Mesenchymal stem cell (in vitro differentiated cells and primary cell): ENCODE results near the gene FSTL4.

Experiments used
- DNase-seq: peaks from one replicate; pipeline ENCODE4 v3.0.0-alpha.2; 2013
- H2AFZ ChIP-seq: one replicate; pipeline ENCODE4 v1.6.1; 2013; ENCODE audit warnings: low read depth, mild to moderate bottlenecking, control low read depth, inconsistent platforms, low read length, moderate library complexity
- H2AK5ac ChIP-seq: 2 replicates; pipeline ENCODE4 v1.6.1; 2013; ENCODE audit warnings: low read length, moderate library complexity, mild to moderate bottlenecking, inconsistent platforms; ENCODE audit not compliant: severe bottlenecking
- H2BK120ac ChIP-seq: one replicate; pipeline ENCODE4 v1.6.1; 2013; ENCODE audit warnings: low read depth, mild to moderate bottlenecking, inconsistent platforms, low read length, moderate library complexity
- H2BK12ac ChIP-seq, 2 experiments: one replicate each; pipeline ENCODE4 v1.6.1; 2013; ENCODE audit warnings: inconsistent platforms in 2 of 2, low read length in 2 of 2, mild to moderate bottlenecking in 2 of 2, moderate library complexity in 2 of 2, control low read depth in 1 of 2
- H2BK15ac ChIP-seq: one replicate; pipeline ENCODE4 v1.6.1; 2013; ENCODE audit warnings: mild to moderate bottlenecking, low read depth, inconsistent platforms; ENCODE audit not compliant: poor library complexity, severe bottlenecking
- H2BK5ac ChIP-seq: 2 replicates; pipeline ENCODE4 v1.6.1; 2013; ENCODE audit warnings: low read depth, mild to moderate bottlenecking, low read length, control low read depth, inconsistent platforms; ENCODE audit not compliant: poor library complexity, severe bottlenecking
- H3K14ac ChIP-seq, 2 experiments: one replicate each; pipeline ENCODE4 v1.6.1; 2013; ENCODE audit warnings: inconsistent platforms in 2 of 2, low read length in 2 of 2, control low read depth in 1 of 2, mild to moderate bottlenecking in 1 of 2, moderate library complexity in 1 of 2
- H3K18ac ChIP-seq, 2 experiments: one replicate each; pipeline ENCODE4 v1.6.1; 2013; ENCODE audit warnings: inconsistent platforms in 2 of 2, low read length in 2 of 2, control low read depth in 1 of 2, low read depth in 1 of 2, mild to moderate bottlenecking in 1 of 2
- H3K23ac ChIP-seq, 2 experiments: one replicate each; pipeline ENCODE4 v1.6.1; 2013; ENCODE audit warnings: inconsistent platforms in 2 of 2, low read length in 2 of 2, mild to moderate bottlenecking in 2 of 2, moderate library complexity in 2 of 2, control low read depth in 1 of 2
- H3K27ac ChIP-seq: 2 replicates; pipeline ENCODE4 v1.5.1; 2013; ENCODE audit warnings: mild to moderate bottlenecking, moderate library complexity, low read length, control low read depth, inconsistent platforms; ENCODE audit not compliant: poor library complexity, severe bottlenecking
- H3K27me3 ChIP-seq, 2 experiments: 2 replicates each; pipeline versions ENCODE4 v1.6.1 to v1.7.0; 2013; ENCODE audit warnings: low read length in 2 of 2, mild to moderate bottlenecking in 2 of 2, moderate library complexity in 2 of 2, control low read depth in 1 of 2, inconsistent platforms in 1 of 2; ENCODE audit not compliant: control insufficient read depth in 1 of 2, insufficient read depth in 1 of 2
- H3K36me3 ChIP-seq, 2 experiments: 2 replicates each; pipeline versions ENCODE4 v1.6.1 to v1.7.0; 2013; ENCODE audit warnings: low read length in 2 of 2, control low read depth in 1 of 2, inconsistent platforms in 1 of 2, low read depth in 1 of 2, mild to moderate bottlenecking in 1 of 2; ENCODE audit not compliant: insufficient read depth in 2 of 2, control insufficient read depth in 1 of 2
- H3K4ac ChIP-seq, 2 experiments: one replicate each; pipeline ENCODE4 v1.6.1; 2013; ENCODE audit warnings: inconsistent platforms in 2 of 2, low read length in 2 of 2, mild to moderate bottlenecking in 2 of 2, moderate library complexity in 2 of 2, control low read depth in 1 of 2, low read depth in 1 of 2
- H3K4me1 ChIP-seq: 2 replicates; pipeline ENCODE4 v1.6.1; 2013; ENCODE audit warnings: low read depth, low read length, control low read depth; ENCODE audit not compliant: control insufficient read depth, insufficient read depth
- H3K4me2 ChIP-seq: 2 replicates; pipeline ENCODE4 v1.6.1; 2013; ENCODE audit warnings: low read length, mild to moderate bottlenecking, inconsistent platforms; ENCODE audit not compliant: poor library complexity, severe bottlenecking
- H3K4me3 ChIP-seq, 2 experiments: 2 replicates each; pipeline versions ENCODE4 v1.5.1 to v1.7.0; 2013; ENCODE audit warnings: low read length in 2 of 2, mild to moderate bottlenecking in 2 of 2, control low read depth in 1 of 2, low read depth in 1 of 2; ENCODE audit not compliant: insufficient read depth in 1 of 2
- H3K79me1 ChIP-seq: replicated peaks from 2 replicates; pipeline ENCODE4 v1.6.1; 2013; ENCODE audit warnings: mild to moderate bottlenecking, control low read depth, low read length, inconsistent platforms; ENCODE audit not compliant: poor library complexity, severe bottlenecking
- H3K9ac ChIP-seq: 2 replicates; pipeline ENCODE4 v1.7.0; 2013; ENCODE audit warnings: mild to moderate bottlenecking, low read length, moderate library complexity
- H3K9me3 ChIP-seq: 2 replicates; pipeline ENCODE4 v1.7.0; 2013; ENCODE audit warnings: mild to moderate bottlenecking, low read length; ENCODE audit not compliant: control insufficient read depth
- H4K8ac ChIP-seq: one replicate; pipeline ENCODE4 v1.6.1; 2013; ENCODE audit warnings: inconsistent platforms, mild to moderate bottlenecking, low read length, moderate library complexity
- H4K91ac ChIP-seq: one replicate; pipeline ENCODE4 v1.6.1; 2013; ENCODE audit warnings: mild to moderate bottlenecking, low read length, inconsistent platforms
- WGBS: methylation state at CpG from one replicate; pipeline ENCODE4 v1.1.7; 2013; ENCODE audit warnings: mixed read lengths; 5-methylcytosine and 5-hydroxymethylcytosine counted together

FSTL4 gene

DNA sequence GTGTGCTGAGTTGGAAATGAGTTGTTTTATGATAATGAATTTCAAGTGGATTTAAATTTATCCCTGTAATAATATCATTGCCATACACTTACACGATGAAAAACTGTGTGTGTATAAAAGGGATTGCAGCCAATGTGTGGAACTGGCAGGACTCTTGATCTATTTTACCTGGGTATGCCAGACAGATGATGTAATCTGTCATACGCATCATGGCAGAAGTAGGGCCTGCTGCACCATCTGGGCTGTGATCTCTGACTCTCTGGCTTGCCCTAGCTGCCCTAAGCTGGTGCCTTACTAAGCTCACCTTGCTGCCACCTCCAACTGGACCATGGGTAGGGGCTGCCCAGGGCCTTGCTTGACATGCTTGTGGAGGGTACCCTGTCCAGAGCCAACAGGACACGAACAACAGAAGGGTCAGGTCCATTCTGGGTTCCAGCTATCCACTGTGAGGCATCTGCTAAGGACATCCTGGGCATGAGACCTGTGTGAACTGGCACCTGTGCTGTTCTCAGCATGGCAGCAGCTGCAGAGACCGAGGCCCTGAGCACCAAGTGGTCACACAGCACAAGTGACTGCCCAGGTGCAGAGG is 184.2 kb downstream of the FSTL4 start:
- Histone ChIP-seq H2BK15ac (no peak overlapping the region), H3K79me1 (no peaks in the 10 kb centered on the region), H3K4me2 (no peak overlapping the region), H2AFZ (no peak overlapping the region), H3K18ac (no peak overlapping the region), H4K8ac (no peak overlapping the region), H4K91ac (no peak overlapping the region), H3K9me3 (no peaks in the 10 kb centered on the region), H3K4ac (no peak overlapping the region), H3K4me3 (no peak overlapping the region), H2BK120ac (no peak overlapping the region), H3K14ac (no peak overlapping the region), H3K4me1 (peaks cover 7% of the 10 kb centered on the region), H3K23ac (no peak overlapping the region), H2AK5ac (no peak overlapping the region), H2BK5ac (no peak overlapping the region), H2BK12ac (no peak overlapping the region), H3K36me3 (no peaks in the 10 kb centered on the region), H3K27me3 (peaks cover 54 to 78% of the 10 kb centered on the region in 2 experiments), H3K9ac (no peak overlapping the region), H3K27ac (no peak overlapping the region)
- 74% methylated on average over 4 of the region's 4 CpGs for WGBS
- no peak for DNase-seq

DNA sequence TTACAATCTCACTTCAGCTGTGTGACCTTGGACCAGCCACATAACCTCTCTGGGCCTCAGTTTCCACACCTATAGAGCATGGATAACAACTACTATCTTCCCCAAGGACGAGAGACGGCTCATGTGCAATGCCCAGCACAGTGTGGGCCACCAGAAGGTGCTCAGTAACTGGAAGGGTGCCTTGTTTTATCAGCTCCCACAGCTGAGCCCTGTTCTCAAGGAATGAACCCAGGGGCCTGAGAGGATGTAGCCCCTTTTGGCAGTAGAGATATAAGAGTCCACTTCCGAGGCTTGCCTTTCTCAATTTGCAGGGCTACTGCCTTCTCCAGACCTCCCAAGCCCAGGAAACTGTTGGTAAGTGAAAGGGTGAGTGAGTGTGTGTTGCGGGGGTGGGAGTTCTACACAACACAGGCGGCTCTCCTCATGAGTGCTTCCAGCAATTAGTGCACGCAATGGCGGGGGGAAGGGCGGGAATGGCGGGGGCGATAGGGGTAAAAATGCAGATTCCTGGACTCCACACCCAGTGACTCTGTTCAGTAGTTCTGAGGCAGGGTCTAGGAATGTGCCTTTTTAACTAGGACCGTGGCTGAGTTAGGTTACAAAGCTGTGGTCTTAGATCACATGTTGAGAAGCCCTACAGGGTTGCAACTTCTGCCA is 185.1 kb downstream of the FSTL4 start:
- no peak overlapping the region for H2BK12ac ChIP-seq
- H3K9ac ChIP-seq, result no peak overlapping the region
- no peak overlapping the region for H2BK15ac ChIP-seq
- H2AK5ac ChIP-seq, result no peak overlapping the region
- no peak for DNase-seq
- no peak overlapping the region for H4K8ac ChIP-seq
- H3K36me3 ChIP-seq, result no peaks in the 10 kb centered on the region
- H3K9me3 ChIP-seq, result no peaks in the 10 kb centered on the region
- H2BK5ac ChIP-seq, result no peak overlapping the region
- no peak overlapping the region for H3K27ac ChIP-seq
- H4K91ac ChIP-seq, result no peak overlapping the region
- H2BK120ac ChIP-seq, result no peak overlapping the region
- H3K4me3 ChIP-seq, result no peak overlapping the region
- H3K4me1 ChIP-seq, result peaks cover 7% of the 10 kb centered on the region
- H3K18ac ChIP-seq, result no peak overlapping the region
- H3K79me1 ChIP-seq, result no peaks in the 10 kb centered on the region
- H3K27me3 ChIP-seq, result peaks cover 47 to 75% of the 10 kb centered on the region in 2 experiments
- no peak overlapping the region for H3K23ac ChIP-seq
- no peak overlapping the region for H2AFZ ChIP-seq
- WGBS, result 64% methylated on average over 10 of the region's 11 CpGs
- H3K4ac ChIP-seq, result no peak overlapping the region
- H3K4me2 ChIP-seq, result no peak overlapping the region
- H3K14ac ChIP-seq, result no peak overlapping the region

DNA sequence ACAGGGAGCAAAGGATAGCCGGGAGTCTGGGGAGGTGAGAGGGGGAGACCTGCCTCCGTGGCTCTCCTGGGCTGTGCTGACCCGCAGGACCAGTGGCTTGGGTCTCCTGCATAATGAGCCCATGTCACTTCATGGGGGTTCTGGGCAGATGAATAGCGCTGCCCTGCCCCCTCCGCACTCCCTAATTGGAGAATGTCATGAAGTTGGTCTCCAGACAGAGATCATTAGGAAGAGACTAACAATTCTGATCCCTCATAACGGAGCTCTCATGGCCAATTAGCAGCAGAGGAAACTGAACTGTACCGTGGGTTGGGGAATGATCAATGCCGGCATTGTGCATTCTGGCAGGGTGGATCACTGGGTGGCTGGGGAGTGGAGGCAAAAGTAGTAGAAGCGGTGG is 186.1 kb downstream of the FSTL4 start:
- no peak overlapping the region for H4K91ac ChIP-seq
- no peak overlapping the region for H3K9ac ChIP-seq
- no peak overlapping the region for H3K4me2 ChIP-seq
- no peak overlapping the region for H2BK5ac ChIP-seq
- peaks cover 44 to 78% of the 10 kb centered on the region in 2 experiments for H3K27me3 ChIP-seq
- no peaks in the 10 kb centered on the region for H3K79me1 ChIP-seq
- H3K18ac ChIP-seq, result no peak overlapping the region
- H3K36me3 ChIP-seq, result no peaks in the 10 kb centered on the region
- H4K8ac ChIP-seq, result no peak overlapping the region
- DNase-seq, result no peak
- no peak overlapping the region for H3K4ac ChIP-seq
- H3K14ac ChIP-seq, result no peak overlapping the region
- no peak overlapping the region for H2BK120ac ChIP-seq
- H2AFZ ChIP-seq, result no peak overlapping the region
- no peak overlapping the region for H2BK12ac ChIP-seq
- WGBS, result 91% methylated on average over 9 of the region's 9 CpGs
- H2BK15ac ChIP-seq, result no peak overlapping the region
- no peak overlapping the region for H3K4me3 ChIP-seq
- no peak overlapping the region for H2AK5ac ChIP-seq
- no peaks in the 10 kb centered on the region for H3K9me3 ChIP-seq
- H3K27ac ChIP-seq, result no peak overlapping the region
- peaks cover 7% of the 10 kb centered on the region for H3K4me1 ChIP-seq
- H3K23ac ChIP-seq, result no peak overlapping the region

DNA sequence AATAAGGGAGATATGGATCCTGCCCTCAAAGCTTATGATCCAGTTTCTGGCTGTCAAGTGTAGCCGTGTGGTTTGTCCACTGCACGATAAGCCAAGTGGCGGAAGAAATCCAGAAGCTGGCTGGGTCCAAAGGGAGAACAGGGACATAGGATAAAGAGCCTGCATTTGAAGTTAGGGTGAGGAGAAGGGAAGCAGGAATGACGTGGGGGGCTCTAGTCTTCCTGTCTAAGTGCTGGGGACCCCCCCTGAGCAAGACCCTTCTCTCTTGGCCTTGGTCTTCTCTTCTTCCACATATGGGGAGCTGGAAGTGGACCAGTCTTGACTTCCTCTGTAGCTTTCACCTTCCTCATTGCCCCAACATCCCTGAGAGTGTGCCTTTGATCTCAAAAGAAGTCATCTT is 186.6 kb downstream of the FSTL4 start:
- 93% methylated on average over 3 of the region's 4 CpGs for WGBS
- Histone ChIP-seq H2BK15ac (no peak overlapping the region), H3K18ac (no peak overlapping the region), H3K4me1 (peaks cover 7% of the 10 kb centered on the region), H2BK120ac (no peak overlapping the region), H3K36me3 (no peaks in the 10 kb centered on the region), H3K4me3 (no peak overlapping the region), H2AFZ (no peak overlapping the region), H3K9me3 (no peaks in the 10 kb centered on the region), H3K27ac (no peak overlapping the region), H2BK5ac (no peak overlapping the region), H3K79me1 (no peaks in the 10 kb centered on the region), H3K23ac (no peak overlapping the region), H4K8ac (no peak overlapping the region), H2AK5ac (no peak overlapping the region), H3K9ac (no peak overlapping the region), H3K14ac (no peak overlapping the region), H2BK12ac (no peak overlapping the region), H3K4me2 (no peak overlapping the region), H3K4ac (no peak overlapping the region), H3K27me3 (peaks cover 39 to 76% of the 10 kb centered on the region in 2 experiments), H4K91ac (no peak overlapping the region)
- DNase-seq, result no peak
